ENCODE results near the gene GRID2. TPM values are rescaled to one million over a fixed set of nuclear protein-coding genes. Genes with fewer than 3 reads are reported as not detected.
A peak's percentile ranks its signal among the peaks of the same experiment; 100 is the strongest.

The GRID2 gene
- total RNA-seq, 4 donors from 2014 or later, result not detected

- ATAC-seq (ENCODE audit: low FRiP score) (no peak), DNase-seq (ENCODE audit: low spot score) (no peak)
- TF ChIP-seq, protein P1, sequence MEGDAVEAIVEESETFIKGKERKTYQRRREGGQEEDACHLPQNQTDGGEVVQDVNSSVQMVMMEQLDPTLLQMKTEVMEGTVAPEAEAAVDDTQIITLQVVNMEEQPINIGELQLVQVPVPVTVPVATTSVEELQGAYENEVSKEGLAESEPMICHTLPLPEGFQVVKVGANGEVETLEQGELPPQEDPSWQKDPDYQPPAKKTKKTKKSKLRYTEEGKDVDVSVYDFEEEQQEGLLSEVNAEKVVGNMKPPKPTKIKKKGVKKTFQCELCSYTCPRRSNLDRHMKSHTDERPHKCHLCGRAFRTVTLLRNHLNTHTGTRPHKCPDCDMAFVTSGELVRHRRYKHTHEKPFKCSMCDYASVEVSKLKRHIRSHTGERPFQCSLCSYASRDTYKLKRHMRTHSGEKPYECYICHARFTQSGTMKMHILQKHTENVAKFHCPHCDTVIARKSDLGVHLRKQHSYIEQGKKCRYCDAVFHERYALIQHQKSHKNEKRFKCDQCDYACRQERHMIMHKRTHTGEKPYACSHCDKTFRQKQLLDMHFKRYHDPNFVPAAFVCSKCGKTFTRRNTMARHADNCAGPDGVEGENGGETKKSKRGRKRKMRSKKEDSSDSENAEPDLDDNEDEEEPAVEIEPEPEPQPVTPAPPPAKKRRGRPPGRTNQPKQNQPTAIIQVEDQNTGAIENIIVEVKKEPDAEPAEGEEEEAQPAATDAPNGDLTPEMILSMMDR (IDR thresholded peaks at IDR 0.05), result no peak
Measured at GRCh38 chr4:92961881-92962280, 658.1 kb downstream of the GRID2 start.

DNA sequence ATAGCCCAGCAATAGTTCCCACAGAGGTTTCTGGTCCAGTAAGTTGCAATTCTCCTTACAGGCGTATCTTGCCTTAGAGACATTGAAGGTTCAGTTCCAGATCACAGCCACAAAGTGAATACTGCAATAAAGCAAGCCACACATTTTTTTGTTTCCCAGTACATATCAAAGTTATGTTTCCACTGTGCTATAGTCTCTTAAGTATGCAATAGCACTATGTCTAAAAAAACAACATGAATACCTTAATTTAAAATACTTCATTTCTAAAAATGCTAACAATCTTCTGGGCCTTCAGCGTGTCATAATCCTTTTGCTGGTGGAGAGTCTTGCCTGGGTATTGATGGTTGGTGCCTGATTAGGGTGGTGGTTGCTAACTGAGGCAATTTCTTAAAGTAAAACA, 659.1 kb downstream of the GRID2 start:
- DNase-seq (ENCODE audit: low spot score) (no peak), ATAC-seq (ENCODE audit: low FRiP score) (no peak)
- TF ChIP-seq, protein P1 (IDR thresholded peaks at IDR 0.05), result no peak

- DNase-seq (ENCODE audit: low spot score) (no peak), ATAC-seq (ENCODE audit: low FRiP score) (no peak)
- TF ChIP-seq, protein P1 (IDR thresholded peaks at IDR 0.05), result no peak
Measured at GRCh38 chr4:92968556-92968955, 664.8 kb downstream of the GRID2 start.

DNA sequence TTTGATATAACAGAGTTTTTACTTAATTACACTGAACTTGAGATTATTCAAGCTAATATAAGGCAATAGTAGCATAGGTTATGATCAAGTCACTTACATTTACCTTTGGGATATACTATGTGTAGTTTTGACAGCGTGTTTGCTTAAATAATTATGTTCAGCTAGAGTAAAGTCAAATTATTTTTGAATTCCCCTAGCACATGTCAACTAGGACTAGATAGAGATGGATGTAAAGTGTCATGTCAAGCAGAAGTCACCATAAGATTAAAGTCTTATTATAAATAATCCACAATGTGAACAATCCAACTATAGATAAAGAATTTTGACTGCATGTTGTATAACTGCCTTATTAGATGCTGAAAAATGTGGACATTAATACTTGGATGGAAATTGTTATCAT, 665.2 kb downstream of the GRID2 start:
- no peak for ATAC-seq (ENCODE audit: low FRiP score)
- DNase-seq (ENCODE audit: low spot score), result no peak
- TF ChIP-seq, protein P1 (IDR thresholded peaks at IDR 0.05), result no peak

DNA sequence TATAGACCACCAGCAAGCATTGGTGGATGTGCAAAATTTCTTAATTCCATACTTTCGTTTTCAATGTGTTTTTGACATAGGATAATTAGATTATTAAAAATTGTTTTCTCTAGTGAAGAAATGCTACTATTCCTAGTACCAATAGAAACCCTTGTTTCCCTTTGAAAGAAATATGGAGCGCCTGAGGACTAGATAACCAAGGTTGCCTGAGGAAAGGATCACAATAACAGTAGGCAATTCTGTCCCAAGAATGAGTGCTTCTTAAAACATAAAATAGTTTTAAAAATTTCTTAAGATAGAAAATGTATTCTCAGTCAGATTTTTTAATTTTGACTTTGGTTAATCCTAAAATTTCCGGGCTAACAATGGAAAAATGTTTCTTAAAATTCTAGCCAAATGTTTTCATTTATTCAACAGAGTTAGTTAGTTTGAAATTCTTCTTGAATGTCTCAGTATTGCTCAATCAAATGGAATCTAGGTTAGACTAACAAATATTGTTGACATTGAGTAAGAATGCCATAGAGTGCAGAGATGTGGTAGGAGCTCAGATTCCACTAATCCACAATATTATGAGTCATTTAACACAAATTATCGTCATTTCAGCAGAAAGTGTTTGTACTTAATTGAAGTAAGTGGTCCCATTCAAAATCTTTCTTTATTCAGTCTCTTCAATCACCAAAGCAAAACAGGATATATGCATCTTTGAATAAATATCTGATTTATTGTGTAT, 666.0 kb downstream of the GRID2 start:
- DNase-seq (ENCODE audit: low spot score) (no peak), ATAC-seq (ENCODE audit: low FRiP score) (peak; percentile 98)
- TF ChIP-seq, protein P1 (IDR thresholded peaks at IDR 0.05), result no peak

DNA sequence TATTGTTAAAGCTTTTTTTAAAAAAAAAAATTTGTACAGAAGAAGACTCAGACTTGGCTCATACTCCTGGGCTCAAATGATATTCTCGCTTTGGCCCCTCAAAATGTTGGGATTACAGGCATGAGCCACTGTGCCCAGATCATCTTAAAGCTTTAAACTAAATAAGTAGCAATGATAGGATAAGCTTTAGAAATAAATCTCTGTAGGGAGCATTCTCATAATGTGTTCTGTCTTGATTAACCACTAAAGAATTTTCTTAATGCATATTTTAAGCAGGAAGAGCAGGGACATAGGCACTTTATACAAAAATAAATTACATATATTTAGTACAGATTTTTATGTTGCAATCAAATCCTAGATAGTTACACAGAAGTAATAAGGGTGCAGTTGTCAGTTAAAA, 667.2 kb downstream of the GRID2 start:
- TF ChIP-seq, protein P1 (IDR thresholded peaks at IDR 0.05), result no peak
- no peak for ATAC-seq (ENCODE audit: low FRiP score)
- DNase-seq (ENCODE audit: low spot score), result no peak

DNA sequence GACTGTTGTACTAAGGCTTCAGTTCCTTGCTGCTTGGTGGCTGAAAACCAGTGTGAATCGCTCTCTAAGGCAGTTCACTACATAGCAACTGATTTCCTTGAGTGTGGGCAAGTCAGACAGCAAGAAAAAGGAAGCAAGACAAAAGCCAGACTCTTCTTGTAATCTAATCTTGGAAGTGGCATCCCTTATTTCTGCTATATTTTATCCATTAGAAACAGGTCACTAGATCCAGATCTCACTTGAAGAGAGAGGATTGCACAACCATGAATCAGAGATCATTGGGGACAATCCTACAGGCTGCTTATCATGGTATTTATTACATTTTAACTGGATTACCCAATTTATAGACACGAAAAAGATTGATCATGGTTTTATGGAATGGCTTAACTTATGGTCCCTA, 684.5 kb downstream of the GRID2 start:
- TF ChIP-seq, protein P1 (IDR thresholded peaks at IDR 0.05), result no peak
- no peak for ATAC-seq (ENCODE audit: low FRiP score)
- DNase-seq (ENCODE audit: low spot score), result no peak

Measured in omental fat pad (tissue), 4 donors.